ENCODE results near the gene DOCK8. TPM values are rescaled to one million over a fixed set of nuclear protein-coding genes. Genes with fewer than 3 reads are reported as not detected.
A peak's percentile ranks its signal among the peaks of the same experiment; 100 is the strongest.

DOCK8 gene
- total and polyA plus RNA-seq, 2 experiments from 2014 or later: not detected

DNA sequence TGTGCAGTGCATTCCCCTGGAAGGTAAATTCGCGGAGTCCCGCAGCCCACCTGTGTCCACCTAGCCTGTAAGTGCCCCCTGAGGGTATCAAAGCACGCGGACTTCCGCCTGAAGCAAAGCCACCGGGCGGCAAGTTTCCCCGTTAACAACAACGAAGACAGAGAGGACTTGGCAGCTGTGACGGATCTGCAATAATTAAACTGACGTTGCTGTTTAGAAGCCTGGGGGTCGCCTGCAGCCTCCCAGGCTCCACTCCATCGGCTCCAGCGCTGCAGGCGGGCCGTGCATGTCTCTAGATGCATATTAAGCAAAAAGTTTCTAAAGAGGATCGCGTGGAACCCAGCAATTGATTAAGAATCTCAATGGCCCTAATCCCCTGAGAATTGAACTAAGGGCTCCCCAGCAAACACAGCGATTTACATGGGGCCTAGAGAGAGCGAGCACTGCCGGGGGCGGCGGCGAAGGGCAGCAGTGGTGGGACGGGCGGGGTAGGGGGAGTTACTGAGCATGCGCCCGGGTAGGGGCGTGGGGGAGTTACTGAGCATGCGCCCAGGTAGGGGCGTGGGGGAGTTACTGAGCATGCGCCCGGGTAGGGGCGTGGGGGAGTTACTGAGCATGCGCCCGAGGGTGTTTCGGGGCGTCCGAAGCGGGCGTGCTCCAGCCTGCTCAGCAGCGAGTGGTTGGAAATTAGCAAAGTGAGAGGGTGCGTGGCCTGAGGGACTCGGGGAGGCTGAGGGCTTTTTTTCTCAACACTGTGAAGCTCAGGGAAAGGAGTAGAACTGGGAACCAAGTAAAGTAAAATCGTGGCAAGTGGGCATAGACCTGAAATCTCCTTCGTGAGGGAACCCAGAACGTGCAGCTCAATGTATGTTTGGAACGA is 255.2 kb downstream of the DOCK8 start:
- no peak for TF ChIP-seq EZH2phosphoT487 (IDR thresholded peaks at IDR 0.05; ENCODE audit: insufficient read depth, low read depth)
- no peak for TF ChIP-seq EZH2 (IDR thresholded peaks at IDR 0.05; ENCODE audit: insufficient read depth, poor library complexity, severe bottlenecking)
- Histone ChIP-seq H2AFZ (peak overlapping the region; percentile 100), H3K4me1 (ENCODE audit: insufficient read depth) (0 out of 2 replicates have a peak, but pooled peaks cover 3% of the 10 kb centered on the region), H3K9me2 (ENCODE audit: insufficient read depth) (no peaks in the 10 kb centered on the region), H3K9me3 (ENCODE audit: low read depth) (no peaks in the 10 kb centered on the region), H3F3A (ENCODE audit: insufficient read depth) (no peaks in the 10 kb centered on the region), H3K79me2 (ENCODE audit: insufficient read depth) (no peaks in the 10 kb centered on the region), H4K20me1 (ENCODE audit: insufficient read depth) (no peaks in the 10 kb centered on the region), H3K9ac (peak overlapping the region; percentile 79), H3K27me3 (replicated peaks; ENCODE audit: insufficient read depth) (no peaks in the 10 kb centered on the region), H3K4me3 (peak overlapping the region; percentile 89), H3K27ac (no peak overlapping the region), H3K4me2 (ENCODE audit: unreplicated experiment) (peak overlapping the region; percentile 100), H3K36me3 (ENCODE audit: low read depth) (no peaks in the 10 kb centered on the region)
- in situ Hi-C loops (cut with MboI): no loop called here
- 8 to 11% methylated on average over 41 to 49 of the region's 49 CpGs for WGBS, 2 experiments (ENCODE audit: low coverage in 1 of 2, low lambda C conversion rate in 2 of 2, missing lambda C conversion rate in 2 of 2)
- DNase-seq: peak; percentile 89

DNA sequence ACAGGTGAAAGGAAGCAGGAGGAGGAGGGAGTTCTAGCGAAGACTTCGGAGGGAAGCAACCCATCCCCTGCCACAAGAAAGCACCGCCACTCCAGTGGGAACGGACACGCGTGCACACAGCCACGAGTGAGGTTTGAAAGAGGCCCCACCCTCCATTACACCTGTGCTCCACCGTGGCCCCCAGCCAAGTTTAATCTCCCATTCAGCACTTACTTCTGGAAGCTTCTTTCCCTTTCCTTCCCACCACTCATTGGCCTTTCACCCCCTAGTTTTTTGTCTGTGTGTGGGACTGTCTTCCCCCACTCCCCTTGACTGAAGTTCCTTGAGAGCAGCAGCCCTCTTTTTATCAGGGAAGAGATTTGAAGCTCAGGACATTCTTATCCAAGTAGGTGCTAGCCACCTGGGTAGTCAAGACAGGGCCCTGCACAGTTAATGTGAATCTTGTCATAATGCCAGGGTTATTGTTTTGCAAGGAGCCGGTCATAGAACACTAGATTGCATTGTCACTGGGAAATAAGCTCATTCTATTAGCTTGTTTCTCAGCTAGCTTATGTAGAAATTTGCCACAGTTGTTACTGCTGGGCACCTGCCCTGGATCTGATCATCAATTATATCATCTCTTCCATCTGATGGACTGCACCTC is 256.0 kb downstream of the DOCK8 start:
- H3K4me3 ChIP-seq: peak overlapping the region; percentile 89
- in situ Hi-C loops (cut with MboI): no loop called here
- H3F3A ChIP-seq (ENCODE audit: insufficient read depth): no peaks in the 10 kb centered on the region
- no peaks in the 10 kb centered on the region for H3K36me3 ChIP-seq (ENCODE audit: low read depth)
- 0 out of 2 replicates have a peak, but pooled peaks cover 3% of the 10 kb centered on the region for H3K4me1 ChIP-seq (ENCODE audit: insufficient read depth)
- no peaks in the 10 kb centered on the region for H4K20me1 ChIP-seq (ENCODE audit: insufficient read depth)
- WGBS, 2 experiments (ENCODE audit: low coverage in 1 of 2, low lambda C conversion rate in 2 of 2, missing lambda C conversion rate in 2 of 2): 20 to 24% methylated on average over 9 of the region's 9 CpGs
- DNase-seq: peak; percentile 27
- H2AFZ ChIP-seq: peak overlapping the region; percentile 100
- H3K4me2 ChIP-seq (ENCODE audit: unreplicated experiment): peak overlapping the region; percentile 100
- no peaks in the 10 kb centered on the region for H3K9me2 ChIP-seq (ENCODE audit: insufficient read depth)
- no peak overlapping the region for H3K27ac ChIP-seq
- no peak for TF ChIP-seq EZH2phosphoT487 (IDR thresholded peaks at IDR 0.05; ENCODE audit: insufficient read depth, low read depth)
- no peak for TF ChIP-seq EZH2 (IDR thresholded peaks at IDR 0.05; ENCODE audit: insufficient read depth, poor library complexity, severe bottlenecking)
- H3K27me3 ChIP-seq (replicated peaks; ENCODE audit: insufficient read depth): no peaks in the 10 kb centered on the region
- H3K9me3 ChIP-seq (ENCODE audit: low read depth): no peaks in the 10 kb centered on the region
- H3K79me2 ChIP-seq (ENCODE audit: insufficient read depth): no peaks in the 10 kb centered on the region
- peak overlapping the region; percentile 79 for H3K9ac ChIP-seq

DNA sequence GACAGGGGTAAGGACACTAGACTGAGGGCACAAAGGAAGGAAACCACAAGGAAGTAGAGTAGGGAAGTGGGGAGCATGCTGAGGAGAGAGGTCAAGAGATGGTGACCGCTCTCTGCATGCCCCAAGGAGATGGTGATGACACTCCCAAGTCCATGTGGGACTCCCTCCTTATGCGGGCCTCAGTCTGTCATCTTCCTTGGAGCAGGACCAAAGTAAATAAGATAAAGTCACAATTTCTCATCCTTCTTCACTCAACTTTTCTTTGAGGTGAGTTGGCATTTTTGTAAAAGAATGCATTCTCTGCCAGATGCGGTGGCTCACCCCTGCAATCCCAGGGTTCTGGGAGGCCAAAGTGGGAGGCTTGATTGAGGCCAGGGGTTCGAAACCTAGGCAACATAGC is 256.7 kb downstream of the DOCK8 start:
- in situ Hi-C loops (cut with MboI): no loop called here
- Histone ChIP-seq H3K27me3 (replicated peaks; ENCODE audit: insufficient read depth) (no peaks in the 10 kb centered on the region), H3K36me3 (ENCODE audit: low read depth) (no peaks in the 10 kb centered on the region), H4K20me1 (ENCODE audit: insufficient read depth) (no peaks in the 10 kb centered on the region), H3K9me3 (ENCODE audit: low read depth) (no peaks in the 10 kb centered on the region), H3K4me2 (ENCODE audit: unreplicated experiment) (no peak overlapping the region), H2AFZ (no peak overlapping the region), H3K9ac (no peak overlapping the region), H3K79me2 (ENCODE audit: insufficient read depth) (no peaks in the 10 kb centered on the region), H3K4me3 (no peak overlapping the region), H3F3A (ENCODE audit: insufficient read depth) (no peaks in the 10 kb centered on the region), H3K27ac (no peak overlapping the region), H3K4me1 (ENCODE audit: insufficient read depth) (0 out of 2 replicates have a peak, but pooled peaks cover 3% of the 10 kb centered on the region), H3K9me2 (ENCODE audit: insufficient read depth) (no peaks in the 10 kb centered on the region)
- no peak for TF ChIP-seq EZH2 (IDR thresholded peaks at IDR 0.05; ENCODE audit: insufficient read depth, poor library complexity, severe bottlenecking)
- 94 to 95% methylated on average over 4 of the region's 4 CpGs for WGBS, 2 experiments (ENCODE audit: low coverage in 1 of 2, low lambda C conversion rate in 2 of 2, missing lambda C conversion rate in 2 of 2)
- DNase-seq: no peak

DNA sequence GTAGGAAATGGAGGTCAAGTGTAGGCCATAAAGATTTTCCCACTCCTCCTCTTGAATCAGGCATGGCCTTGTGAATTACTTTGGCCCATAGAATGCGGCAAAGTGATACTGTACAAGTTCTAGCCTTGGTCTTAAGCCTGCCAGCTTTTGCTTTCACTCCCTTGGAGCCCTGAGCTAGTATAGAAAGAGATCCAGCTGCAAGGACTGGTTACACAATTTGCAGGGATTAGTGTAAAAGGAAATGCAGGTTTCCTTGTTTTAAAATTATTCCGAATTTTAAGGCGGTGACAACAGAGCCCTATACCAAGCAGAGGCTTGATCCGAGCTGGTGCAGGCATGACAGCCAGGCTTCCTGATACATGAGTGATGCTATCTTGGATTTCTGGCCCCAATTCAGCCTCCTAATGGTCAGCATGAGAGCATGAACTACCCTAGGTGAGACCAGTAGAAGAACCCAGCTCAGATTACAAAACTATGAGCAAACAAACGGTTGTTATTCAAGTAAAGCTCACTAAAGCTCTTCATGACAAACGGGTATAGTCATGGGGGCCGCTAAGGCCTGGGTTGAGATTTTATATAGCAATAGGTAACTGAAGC is 257.9 kb downstream of the DOCK8 start:
- Histone ChIP-seq H3K9me3 (ENCODE audit: low read depth) (no peaks in the 10 kb centered on the region), H3K4me1 (ENCODE audit: insufficient read depth) (0 out of 2 replicates have a peak, but pooled peaks cover 3% of the 10 kb centered on the region), H3K79me2 (ENCODE audit: insufficient read depth) (no peaks in the 10 kb centered on the region), H3F3A (ENCODE audit: insufficient read depth) (no peaks in the 10 kb centered on the region), H4K20me1 (ENCODE audit: insufficient read depth) (no peaks in the 10 kb centered on the region), H3K9me2 (ENCODE audit: insufficient read depth) (no peaks in the 10 kb centered on the region), H3K4me3 (no peak overlapping the region), H3K27ac (no peak overlapping the region), H3K27me3 (replicated peaks; ENCODE audit: insufficient read depth) (no peaks in the 10 kb centered on the region), H3K4me2 (ENCODE audit: unreplicated experiment) (no peak overlapping the region), H3K36me3 (ENCODE audit: low read depth) (no peaks in the 10 kb centered on the region), H2AFZ (no peak overlapping the region), H3K9ac (no peak overlapping the region)
- in situ Hi-C loops (cut with MboI): no loop called here
- DNase-seq: no peak
- 87 to 89% methylated on average over 7 of the region's 7 CpGs for WGBS, 2 experiments (ENCODE audit: low coverage in 1 of 2, low lambda C conversion rate in 2 of 2, missing lambda C conversion rate in 2 of 2)
- TF ChIP-seq EZH2 (IDR thresholded peaks at IDR 0.05; ENCODE audit: insufficient read depth, poor library complexity, severe bottlenecking) (no peak), EZH2phosphoT487 (IDR thresholded peaks at IDR 0.05; ENCODE audit: insufficient read depth, low read depth) (no peak)

Measured in GM23248 (cell line).